H1 (cell line): ENCODE data around the gene MRPL42.

Experiments
- CBX8 ChIP-seq: fragments of 300-800, 300-1000 bp; sonication (generic); IDR thresholded peaks from 2 replicates; pipeline ENCODE4 v1.7.1; 2016; ENCODE audit warnings: low read depth, low read length, borderline replicate concordance
- CEBPB ChIP-seq: IDR thresholded peaks from 2 replicates; pipeline ENCODE4 v1.6.1; 2012; ENCODE audit warnings: low read depth, low read length
- EP300 ChIP-seq, 2 experiments: IDR thresholded peaks; 1 replicate in 1 of 2; 2 replicates in 1 of 2; pipeline ENCODE4 v1.6.1; 2011 to 2012; ENCODE audit warnings: low read depth in 2 of 2, low read length in 2 of 2, mild to moderate bottlenecking in 2 of 2, borderline replicate concordance in 1 of 2, inconsistent platforms in 1 of 2, moderate library complexity in 1 of 2

GRCh38 chr12:93476555-93476954 is 9.2 kb downstream of the MRPL42 start:
- no peak for TF ChIP-seq CBX8
- no peak for TF ChIP-seq EP300 (IDR thresholded peaks at IDR 0.05; ENCODE audit: borderline replicate concordance in 1 of 2, low read depth in 2 of 2, low read length in 2 of 2)
- TF ChIP-seq CEBPB: no peak
